GM19395 (cell line): Measurements from ENCODE around the gene GYS1.
"Not testable (repeated sequence)": the region's sequence is repeated elsewhere in the genome, so short reads cannot be mapped to it uniquely, and the experiment has no call there.

Source experiments
- ATAC-seq: cut with Tn5 transposase; IDR thresholded peaks from one replicate; pipeline ENCODE4 v1.9.1; 2021; ENCODE audit warnings: mild to moderate bottlenecking, moderate library complexity; ENCODE audit not compliant: unreplicated experiment

GYS1 gene

DNA sequence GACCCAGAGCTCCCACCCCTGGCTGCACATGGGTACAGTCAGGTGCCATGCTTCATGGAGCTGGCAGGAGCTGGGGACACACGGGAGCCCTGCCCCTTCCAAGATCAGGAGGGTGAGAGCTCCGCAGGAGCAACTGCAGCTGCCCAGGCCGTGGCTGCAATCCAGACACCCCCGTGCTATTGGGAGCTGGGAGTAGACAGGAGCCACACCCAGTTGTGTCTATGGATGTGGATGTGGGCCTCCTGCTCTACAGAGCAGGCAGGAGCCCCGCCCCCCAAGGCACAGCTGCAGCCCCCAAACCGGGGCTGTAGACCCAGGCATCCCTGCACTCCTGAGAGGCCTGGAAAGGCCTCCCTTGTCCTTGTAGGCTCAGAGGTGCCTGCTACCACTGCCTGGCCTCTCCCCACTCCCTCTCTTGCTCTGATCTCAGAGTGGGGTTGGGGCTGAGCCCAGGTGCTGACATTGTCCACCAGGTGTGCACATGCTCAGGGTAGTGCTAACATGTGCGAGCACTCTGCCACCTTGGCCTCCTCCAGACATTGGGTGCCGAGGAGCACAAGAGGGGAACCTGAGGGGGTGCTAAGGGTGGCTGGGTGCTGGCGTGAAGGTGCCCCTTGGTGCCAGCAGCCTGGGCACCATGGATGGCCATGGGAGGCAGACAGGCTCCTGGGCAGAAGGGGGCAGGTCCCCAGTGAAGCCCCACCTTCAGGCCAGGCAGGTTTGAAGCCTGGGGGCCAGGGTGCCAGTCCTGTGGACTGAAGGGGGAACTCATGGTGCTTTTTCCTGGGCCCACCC, 46.4 kb downstream of the GYS1 start:
- ATAC-seq: no peak

DNA sequence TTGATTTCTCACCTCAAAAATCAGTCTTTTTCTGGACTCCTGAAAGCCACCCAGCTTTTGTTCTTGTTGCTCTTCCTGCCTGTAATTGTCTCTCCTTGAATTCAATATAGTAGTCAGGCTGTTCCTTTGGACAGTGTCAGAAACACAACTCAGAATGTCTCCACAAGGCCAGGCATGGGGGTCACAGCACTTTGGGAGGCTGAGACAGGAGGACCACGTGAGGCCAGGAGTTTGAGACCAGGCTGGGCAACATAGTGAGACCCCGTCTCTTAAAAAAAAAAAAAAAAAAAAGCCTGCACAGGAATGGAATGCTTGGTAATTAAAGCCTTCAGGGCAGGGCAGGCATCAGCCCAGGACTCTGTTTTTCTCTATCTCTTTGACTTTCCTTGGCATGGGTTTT, 47.3 kb downstream of the GYS1 start:
- ATAC-seq: no peak

DNA sequence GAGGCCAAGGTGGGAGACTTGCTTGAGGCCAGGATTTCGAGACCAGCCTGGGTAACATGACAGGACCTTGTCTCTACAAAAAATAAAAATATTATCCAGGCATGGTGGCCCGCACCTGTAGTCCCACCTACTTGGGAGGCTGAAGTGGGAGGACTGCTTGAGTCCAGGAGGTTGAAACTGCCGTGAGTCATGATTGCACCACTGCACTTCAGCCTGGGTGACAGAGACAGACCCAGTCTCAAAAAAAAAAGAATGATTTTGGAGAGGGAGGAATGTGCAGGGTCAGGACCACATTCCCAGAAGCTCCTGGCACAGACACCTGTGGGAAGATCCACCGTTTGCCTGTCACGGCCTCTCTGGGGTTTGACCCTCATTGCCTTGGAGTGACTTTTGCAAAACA, 47.7 kb downstream of the GYS1 start:
- no peak for ATAC-seq

GRCh38 chr19:48943081-48943480, 50.0 kb downstream of the GYS1 start:
- ATAC-seq: no peak

GRCh38 chr19:48940902-48941301, 52.2 kb downstream of the GYS1 start:
- no peak for ATAC-seq

- no peak for ATAC-seq
Measured at GRCh38 chr19:48938256-48938655, 54.9 kb downstream of the GYS1 start.

DNA sequence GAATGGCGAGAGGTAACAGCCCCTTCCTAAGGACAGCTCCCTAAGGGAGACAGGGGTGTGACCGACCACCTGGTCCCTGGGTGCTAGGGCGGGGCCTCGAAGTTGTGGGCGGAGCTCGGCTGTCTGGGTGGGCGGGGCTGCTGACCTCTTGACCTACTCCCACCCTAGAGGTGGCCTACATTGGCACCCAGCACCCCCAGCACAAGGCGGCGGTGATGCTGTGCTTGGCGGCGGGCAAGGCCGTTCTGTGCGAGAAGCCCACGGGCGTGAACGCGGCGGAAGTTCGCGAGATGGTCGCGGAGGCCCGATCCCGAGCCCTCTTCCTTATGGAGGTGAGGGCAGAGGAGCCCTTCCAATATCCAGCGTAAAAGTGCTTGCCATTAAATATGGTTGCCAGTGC, 57.2 kb downstream of the GYS1 start:
- ATAC-seq: no peak

DNA sequence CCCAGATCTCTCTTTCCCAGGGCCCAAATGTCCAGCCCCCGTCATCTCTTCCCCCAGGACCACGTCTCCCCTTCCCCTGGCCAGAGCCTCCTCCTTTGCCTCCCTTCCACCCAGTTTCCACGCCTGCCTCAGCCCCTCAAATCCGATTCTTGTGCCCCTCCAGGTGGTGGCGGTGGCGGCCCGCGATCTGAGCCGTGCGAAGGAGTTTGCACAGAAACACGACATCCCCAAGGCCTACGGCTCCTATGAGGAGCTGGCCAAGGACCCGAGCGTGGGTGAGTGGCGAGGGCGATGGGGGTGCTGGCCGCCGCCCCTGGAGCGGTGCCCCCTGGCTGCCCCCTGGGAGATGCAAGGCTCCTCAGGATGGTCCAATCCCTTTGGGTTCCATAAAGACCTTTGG, 58.3 kb downstream of the GYS1 start:
- no peak for ATAC-seq

DNA sequence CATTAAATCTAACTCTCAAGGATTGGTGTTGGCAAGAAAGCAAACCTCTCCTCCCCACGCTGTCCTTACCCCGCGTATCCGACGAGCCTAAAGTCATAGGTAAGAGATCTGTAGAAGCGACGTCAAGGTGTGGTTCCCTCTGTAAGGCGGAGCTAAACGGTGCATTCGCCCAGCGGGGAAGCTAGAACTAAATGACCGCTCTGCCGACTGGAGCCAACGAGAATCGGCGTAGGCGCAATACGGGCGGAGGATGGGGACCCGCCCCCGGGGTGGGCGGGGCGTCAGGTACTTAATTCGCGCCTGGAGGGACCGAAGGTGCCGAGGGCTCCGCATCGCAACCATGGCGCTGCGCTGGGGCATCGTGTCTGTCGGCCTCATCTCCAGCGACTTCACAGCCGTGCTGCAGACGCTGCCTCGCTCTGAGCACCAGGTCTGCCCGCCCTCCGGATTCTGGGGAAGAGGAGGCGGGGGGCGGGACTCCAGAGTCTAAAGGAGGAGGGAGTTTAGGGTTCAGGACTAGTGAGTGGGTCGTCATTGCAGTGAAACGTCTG, 59.7 kb downstream of the GYS1 start, which contains the start of gene DHDH:
TSS of gene DHDH (plus strand) at position 318 of the 551 bp plus-strand sequence. CDS start at position 341, 23 bp downstream.
- no peak for ATAC-seq

- ATAC-seq: no peak
Measured at GRCh38 chr19:48928164-48929025, 64.7 kb downstream of the GYS1 start.

GRCh38 chr19:48927692-48928091, 65.4 kb downstream of the GYS1 start:
- ATAC-seq: not testable (repeated sequence)

DNA sequence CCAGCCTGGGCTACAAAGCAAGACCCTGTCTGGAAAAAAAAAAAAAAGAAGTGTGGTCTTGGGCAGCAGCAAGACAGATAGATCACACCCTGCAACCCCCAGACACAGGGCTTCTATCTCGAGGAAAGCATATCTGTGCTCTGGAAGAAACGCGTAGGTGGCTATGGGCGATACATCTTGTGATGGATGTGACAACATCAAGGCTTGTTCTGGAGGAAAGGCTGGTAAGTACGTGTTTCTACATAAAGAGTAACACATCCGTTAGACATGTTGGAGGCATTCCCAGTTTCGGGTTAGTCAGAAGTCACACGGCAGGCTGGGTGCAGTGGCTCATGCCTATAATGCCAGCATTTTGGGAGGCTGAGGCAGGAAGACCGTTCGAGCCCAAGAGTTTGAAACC, 66.2 kb downstream of the GYS1 start:
- ATAC-seq: no peak

GRCh38 chr19:48925890-48926289, 67.2 kb downstream of the GYS1 start:
- ATAC-seq: not testable (repeated sequence)

DNA sequence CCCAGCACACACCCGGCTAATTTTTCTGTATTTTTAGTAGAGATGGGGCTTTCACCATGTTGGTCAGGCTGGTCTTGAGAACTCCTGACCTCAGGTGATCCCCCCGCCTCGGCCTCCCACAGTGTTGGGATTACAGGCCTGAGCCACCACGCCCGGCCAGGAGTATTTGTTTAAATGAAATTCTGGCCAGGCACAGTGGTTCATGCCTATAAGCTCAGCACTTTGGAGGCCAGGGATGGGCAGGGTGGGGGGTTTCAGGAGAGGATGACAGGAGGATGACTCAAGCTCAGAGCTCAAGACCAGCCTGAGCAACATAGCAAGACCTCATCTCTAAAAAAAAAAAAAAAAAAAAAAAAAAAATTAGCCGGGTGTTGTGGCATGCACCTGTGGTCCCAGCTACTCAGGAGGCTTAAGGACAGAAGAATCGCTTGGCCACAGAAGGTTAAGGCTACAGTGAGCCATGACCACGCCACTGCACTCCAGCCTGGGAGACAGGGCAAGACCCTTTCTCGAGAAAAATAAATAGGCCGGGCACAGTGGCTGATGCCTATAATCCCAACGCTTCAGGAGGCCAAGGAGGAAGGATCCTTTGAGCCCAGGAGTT, 67.8 kb downstream of the GYS1 start:
- no peak for ATAC-seq

DNA sequence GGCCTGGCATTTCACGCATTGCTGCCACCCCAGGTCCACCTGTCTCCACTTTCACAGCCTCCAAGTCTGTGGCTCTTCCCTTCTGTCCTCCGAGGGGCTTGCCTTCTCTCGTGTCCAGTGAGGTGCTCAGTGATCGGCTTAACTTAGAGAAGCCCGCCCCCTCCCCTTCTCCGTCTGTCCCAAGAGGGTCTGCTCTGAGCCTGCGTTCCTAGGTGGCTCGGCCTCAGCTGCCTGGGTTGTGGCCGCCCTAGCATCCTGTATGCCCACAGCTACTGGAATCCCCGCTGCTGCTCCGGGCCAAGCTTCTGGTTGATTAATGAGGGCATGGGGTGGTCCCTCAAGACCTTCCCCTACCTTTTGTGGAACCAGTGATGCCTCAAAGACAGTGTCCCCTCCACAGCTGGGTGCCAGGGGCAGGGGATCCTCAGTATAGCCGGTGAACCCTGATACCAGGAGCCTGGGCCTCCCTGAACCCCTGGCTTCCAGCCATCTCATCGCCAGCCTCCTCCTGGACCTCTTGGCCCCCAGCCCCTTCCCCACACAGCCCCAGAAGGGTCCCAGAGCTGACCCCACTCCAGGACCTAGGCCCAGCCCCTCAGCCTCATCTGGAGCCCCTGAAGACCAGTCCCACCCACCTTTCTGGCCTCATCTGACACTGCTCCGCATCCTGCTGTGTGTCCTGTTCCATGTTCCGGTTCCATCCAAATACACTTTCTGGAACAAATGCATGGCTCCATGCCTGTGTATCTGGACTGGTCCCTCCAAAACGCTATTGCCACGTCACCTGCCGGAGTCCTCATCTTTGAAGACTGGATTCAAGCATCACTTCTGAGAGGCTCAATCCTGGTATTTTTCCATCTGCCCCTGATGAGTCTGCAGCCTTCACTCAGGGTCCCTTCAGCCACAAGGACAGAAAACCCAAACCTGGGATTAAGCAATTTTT, 70.3 kb downstream of the GYS1 start:
- ATAC-seq: no peak

DNA sequence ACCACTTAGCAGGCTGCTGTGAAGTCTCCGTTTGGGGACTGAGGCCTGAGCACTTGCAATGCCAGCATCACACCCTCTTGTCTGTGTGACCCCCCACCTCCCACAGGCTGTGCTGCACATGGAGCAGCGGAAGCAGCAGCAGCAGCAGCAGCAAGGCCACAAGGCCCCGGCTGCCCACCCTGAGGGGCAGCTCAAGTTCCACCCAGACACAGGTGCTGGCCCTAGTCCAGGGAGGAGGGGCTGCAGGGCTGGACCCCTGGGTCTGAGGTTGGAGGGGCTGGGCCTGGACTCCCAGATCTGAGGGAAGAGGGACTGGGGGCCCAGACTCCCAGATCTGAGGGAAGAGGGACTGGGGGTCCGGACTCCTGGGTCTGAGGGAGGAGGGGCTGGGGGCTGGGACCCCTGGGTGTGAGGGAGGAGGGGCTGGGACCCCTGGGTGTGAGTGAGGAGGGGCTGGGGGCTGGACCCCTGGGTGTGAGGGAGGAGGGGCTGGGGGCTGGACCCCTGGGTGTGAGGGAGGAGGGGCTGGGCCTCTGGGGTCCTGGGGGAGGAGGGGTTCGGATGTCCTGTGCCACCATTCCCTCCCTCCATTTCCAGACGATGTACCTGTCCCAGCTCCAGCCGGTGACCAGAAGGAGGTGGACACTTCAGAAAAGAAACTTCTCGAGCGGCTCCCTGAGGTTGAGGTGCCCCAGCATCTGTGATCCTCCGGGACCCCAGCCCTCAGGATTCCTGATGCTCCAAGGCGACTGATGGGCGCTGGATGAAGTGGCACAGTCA, 71.2 kb downstream of the GYS1 start:
- no peak for ATAC-seq

GRCh38 chr19:48920949-48921348, 72.2 kb downstream of the GYS1 start:
- no peak for ATAC-seq

GRCh38 chr19:48919271-48919670, 73.8 kb downstream of the GYS1 start:
- ATAC-seq: not testable (repeated sequence)

DNA sequence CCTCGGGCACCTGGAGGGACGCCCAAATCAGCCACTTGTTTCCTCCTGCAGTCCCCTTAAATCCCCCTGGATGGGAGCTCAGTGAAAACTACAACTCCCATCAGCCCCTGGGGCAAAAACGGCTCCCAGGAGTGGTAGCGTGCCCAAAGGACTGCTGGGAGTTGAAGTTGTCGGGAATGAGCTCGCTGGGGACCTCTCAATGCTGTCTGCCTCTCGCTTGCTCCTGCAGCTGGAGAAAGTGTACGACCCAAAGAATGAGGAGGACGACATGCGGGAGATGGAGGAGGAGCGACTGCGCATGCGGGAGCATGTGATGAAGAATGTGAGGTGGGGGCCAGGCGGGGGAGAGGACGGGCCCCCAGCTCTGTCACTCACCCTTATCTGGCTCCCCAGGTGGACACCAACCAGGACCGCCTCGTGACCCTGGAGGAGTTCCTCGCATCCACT, 74.3 kb downstream of the GYS1 start:
- ATAC-seq: no peak
